ENCODE measurements around the gene RNU1-2.
"Not testable (repeated sequence)": the region's sequence is repeated elsewhere in the genome, so short reads cannot be mapped to it uniquely, and the experiment has no call there.

Gene RNU1-2

DNA sequence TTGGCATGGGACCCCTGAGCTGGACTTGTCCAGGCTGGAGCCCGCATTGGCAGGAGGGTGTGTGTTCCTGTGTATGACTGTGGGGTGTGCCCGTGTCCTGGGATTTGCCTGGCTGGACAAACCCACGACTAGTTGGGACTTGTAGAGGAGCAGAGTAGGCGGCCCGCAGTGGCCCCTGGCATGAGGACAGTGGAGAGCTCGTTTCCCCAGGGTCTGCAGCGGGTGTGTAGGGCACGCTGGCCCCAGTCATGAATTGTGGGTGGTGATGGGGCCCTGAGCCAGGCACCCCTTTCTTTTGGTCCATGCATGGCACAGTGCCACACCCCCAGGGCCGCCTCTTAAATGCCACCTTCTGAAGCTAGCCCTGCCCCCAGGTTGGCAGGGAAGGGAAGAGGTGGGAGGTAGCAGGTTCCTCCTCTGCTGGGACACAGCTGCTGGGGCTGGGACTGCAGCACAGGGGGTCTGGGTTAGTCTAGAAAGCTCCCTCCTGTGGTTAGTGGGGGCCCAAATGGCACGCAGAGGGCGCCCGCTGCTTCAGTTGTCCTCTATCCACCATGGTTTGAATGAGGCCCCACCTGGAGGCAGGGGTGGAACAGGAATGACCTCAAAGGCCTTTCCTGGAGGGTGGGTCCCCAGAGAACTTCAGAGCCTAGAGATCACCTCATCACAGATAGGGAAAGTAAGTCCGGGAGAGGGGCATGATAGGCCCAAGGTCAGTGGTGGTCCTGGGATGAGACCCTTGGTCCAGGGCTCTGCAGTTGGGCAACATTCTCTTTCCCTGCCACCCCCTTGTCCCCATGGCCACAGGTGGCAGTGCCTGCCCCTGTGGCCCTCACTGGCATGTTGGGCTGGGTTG is 30.1 kb downstream of the RNU1-2 start:
- DNase-seq (ENCODE audit: low read depth in 2 of 2) = no peak

GRCh38 chr1:16926491-16927073 is 30.8 kb downstream of the RNU1-2 start:
- no peak for DNase-seq (ENCODE audit: low read depth in 2 of 2)

DNA sequence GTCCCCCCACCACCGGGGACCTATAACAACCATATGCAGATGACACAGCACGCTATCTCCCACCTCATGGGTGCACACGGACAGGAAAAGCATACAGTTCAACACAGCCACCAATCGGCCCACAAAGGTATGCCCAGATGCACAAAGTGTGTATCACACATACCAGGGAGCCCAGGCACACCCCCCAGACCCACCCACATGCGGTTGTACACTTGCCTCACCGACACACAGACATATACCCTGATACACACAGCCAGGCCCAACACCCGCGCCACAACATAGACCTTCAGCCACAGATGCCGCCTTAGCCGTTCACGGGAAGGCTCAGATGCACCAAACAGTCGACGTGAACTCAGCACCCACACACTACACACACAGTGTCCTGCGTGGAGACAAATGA is 31.5 kb downstream of the RNU1-2 start:
- DNase-seq (ENCODE audit: low read depth in 2 of 2) = no peak

GRCh38 chr1:16927711-16928485 is 32.1 kb downstream of the RNU1-2 start:
- DNase-seq (ENCODE audit: low read depth in 2 of 2) = no peak

DNA sequence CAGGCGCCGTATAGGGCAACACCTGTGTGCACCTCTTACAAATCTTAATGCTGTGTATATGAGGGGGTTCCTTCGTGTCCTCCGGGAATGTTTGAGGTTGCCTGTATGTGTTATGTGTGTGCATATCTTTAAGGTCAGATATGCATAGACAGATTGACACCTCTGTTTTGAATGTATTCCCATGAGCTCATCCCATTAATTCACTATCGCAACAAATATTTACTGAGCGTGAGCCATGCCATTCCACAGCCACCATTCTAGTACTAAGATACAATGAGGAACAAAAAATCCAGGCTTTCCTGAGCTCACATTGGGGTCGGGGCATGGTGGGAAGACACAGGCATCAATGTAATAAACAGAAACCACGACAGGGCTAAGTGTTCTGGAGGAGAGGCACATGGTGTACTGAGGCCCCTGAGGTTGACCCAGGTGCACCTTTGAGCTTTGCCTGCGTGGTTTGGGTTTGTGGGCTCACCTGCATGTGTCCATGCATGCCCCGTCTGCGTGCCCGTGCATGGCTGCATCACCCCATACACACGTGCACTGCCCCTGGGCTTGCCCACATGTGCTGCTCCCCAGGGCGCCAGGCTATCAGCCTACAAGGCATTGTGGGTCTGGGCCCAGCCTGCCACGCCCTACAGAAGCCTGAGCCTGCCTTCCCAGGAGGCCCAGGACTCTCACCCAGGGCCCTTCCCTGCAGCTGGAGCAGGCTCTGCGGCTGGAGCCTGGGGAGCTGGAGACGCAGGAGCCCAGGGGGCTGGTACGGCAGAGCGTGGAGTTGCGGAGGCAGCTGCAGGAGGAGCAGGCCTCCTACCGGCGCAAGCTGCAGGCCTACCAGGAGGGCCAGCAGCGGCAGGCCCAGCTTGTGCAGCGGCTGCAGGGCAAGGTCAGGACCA is 33.6 kb downstream of the RNU1-2 start:
- not testable (repeated sequence) for DNase-seq (ENCODE audit: low read depth in 2 of 2)

GRCh38 chr1:16931206-16931934 is 35.6 kb downstream of the RNU1-2 start:
- DNase-seq (ENCODE audit: low read depth in 2 of 2) = not testable (repeated sequence)

DNA sequence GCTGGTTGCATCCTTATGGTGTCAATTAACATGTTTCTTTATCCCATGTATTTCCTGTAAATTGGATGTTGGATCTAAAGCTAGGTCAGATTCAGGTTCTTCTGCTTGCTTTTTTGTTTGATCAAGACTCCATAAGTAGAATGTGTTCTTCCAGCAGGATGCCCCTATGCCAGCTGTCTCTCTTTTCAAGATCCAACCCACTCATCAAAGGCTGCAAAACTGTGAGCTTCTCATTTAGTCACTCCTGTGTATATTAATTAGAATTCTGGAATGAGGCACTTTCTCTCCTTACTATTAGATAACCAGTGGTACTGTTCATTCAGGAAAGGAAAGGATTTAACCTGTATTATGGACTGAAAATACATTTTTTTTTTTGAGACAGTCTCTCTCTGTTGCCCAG is 38.2 kb downstream of the RNU1-2 start:
- DNase-seq (ENCODE audit: low read depth in 2 of 2) = not testable (repeated sequence)

- DNase-seq (ENCODE audit: low read depth in 2 of 2) = not testable (repeated sequence)
Measured at GRCh38 chr1:16936580-16936979, 40.8 kb downstream of the RNU1-2 start.

GRCh38 chr1:16938351-16939321 is 42.9 kb downstream of the RNU1-2 start:
- DNase-seq (ENCODE audit: low read depth in 2 of 2) = no peak

DNA sequence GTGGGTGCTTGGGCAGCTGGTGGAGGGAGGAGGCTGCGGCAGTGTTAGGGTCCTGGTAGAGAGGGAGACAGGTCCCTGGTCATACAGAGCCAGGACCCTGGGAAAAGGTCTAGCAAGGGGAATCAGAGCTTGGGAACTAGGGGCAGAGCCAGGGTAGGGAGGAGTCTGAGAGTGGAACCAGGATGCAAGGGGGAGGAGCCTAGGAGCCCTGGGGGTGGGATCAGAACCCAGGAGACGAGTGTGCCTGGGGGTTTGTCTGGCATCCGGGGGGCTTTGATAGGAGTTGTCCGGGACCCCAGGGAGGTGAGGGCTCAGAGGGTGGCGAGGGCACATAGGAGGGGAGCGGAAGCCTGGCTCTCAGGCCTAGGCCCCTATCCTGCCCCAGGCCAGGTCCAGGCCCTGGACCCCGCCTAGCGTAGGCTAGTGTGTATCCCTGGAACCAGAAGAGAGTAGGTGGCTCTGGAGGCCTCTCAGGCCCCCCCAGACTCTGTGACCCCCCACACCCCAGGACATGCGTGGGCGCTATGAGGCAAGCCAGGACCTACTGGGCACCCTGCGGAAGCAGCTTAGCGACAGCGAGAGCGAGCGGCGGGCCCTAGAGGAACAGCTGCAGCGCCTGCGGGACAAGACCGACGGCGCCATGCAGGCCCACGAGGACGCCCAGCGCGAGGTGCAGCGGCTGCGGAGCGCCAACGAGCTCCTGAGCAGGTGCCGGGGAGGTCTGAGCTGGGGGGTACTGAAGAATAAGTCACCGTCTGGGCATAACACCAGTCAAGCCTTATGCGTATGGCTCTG is 43.8 kb downstream of the RNU1-2 start:
- DNase-seq (ENCODE audit: low read depth in 2 of 2) = not testable (repeated sequence)

- DNase-seq (ENCODE audit: low read depth in 2 of 2) = no peak
Measured at GRCh38 chr1:16944038-16944437, 48.3 kb downstream of the RNU1-2 start.

- DNase-seq (ENCODE audit: low read depth in 2 of 2) = not testable (repeated sequence)
Measured at GRCh38 chr1:16945512-16945911, 49.7 kb downstream of the RNU1-2 start.

All from fibroblast of skin of left biceps (primary cell).